ENCODE data around the gene PLPPR3. TPM values are rescaled to one million over a fixed set of nuclear protein-coding genes. Genes with fewer than 3 reads are reported as not detected.

Gene PLPPR3
- polyA plus RNA-seq, 1 donor (not counting 4 experiments of a cell fraction or from before 2014, with no cell fraction given), result not detected

- no peak overlapping the region for H3K4me3 ChIP-seq (ENCODE audit: control insufficient read depth in 2 of 3, extremely low read depth in 1 of 3, insufficient read depth in 2 of 3, low read depth in 1 of 3, low read length in 3 of 3)
- DNase-seq (ENCODE audit: low read depth, low spot score) (no peak), FAIRE-seq (no peak)
- peaks cover 31% of the 10 kb centered on the region for H3K79me2 ChIP-seq (ENCODE audit: control insufficient read depth, insufficient read depth, low read length)
- dilution Hi-C loops (cut with MboI; ENCODE audit: extremely low pct_ligation_motif_present, low sequenced_read_pairs), result no loop called here
- H4K20me1 ChIP-seq (ENCODE audit: control insufficient read depth, extremely low read depth, insufficient read depth, low read length), result peaks cover 35% of the 10 kb centered on the region
- H3K9me3 ChIP-seq (ENCODE audit: control insufficient read depth, low read depth, low read length), result no peaks in the 10 kb centered on the region
- H3K4me2 ChIP-seq (ENCODE audit: control insufficient read depth, extremely low read depth, insufficient read depth, low read depth, low read length), result no peak overlapping the region
- peaks cover 21 to 37% of the 10 kb centered on the region in 2 experiments for H3K36me3 ChIP-seq (ENCODE audit: control insufficient read depth in 2 of 2, extremely low read depth in 1 of 2, insufficient read depth in 2 of 2, low read length in 2 of 2)
- no peaks in the 10 kb centered on the region for H3K27me3 ChIP-seq (ENCODE audit: control insufficient read depth, extremely low read depth, insufficient read depth, low read length)
- no peak overlapping the region for H3K9ac ChIP-seq (ENCODE audit: control insufficient read depth, extremely low read depth, insufficient read depth, low read length)
- TF ChIP-seq CTCF (optimal IDR thresholded peaks at IDR 0.05 in 1 of 3, IDR thresholded peaks at IDR 0.05 in 1 of 3, conservative IDR thresholded peaks at IDR 0.05 in 1 of 3; ENCODE audit: extremely low read depth in 1 of 3, insufficient read depth in 2 of 3, low read length in 3 of 3) (no peak), EZH2 (IDR thresholded peaks at IDR 0.05; ENCODE audit: low read length) (no peak)
- H2AFZ ChIP-seq (ENCODE audit: control insufficient read depth, low read length), result no peak overlapping the region
- no peaks in the 10 kb centered on the region for H3K9me1 ChIP-seq (ENCODE audit: control insufficient read depth, extremely low read depth, insufficient read depth, low read length)
- H3K27ac ChIP-seq (ENCODE audit: control insufficient read depth, insufficient read depth, low read length), result no peak overlapping the region
- no peaks in the 10 kb centered on the region for H3K4me1 ChIP-seq (ENCODE audit: control insufficient read depth, extremely low read depth, insufficient read depth, low read length)
These were observed 10.8 kb downstream of the PLPPR3 start for GRCh38 chr19:810883-811489.

GRCh38 chr19:810077-810855 lies 11.5 kb downstream of the PLPPR3 start:
- Histone ChIP-seq H3K4me3 (ENCODE audit: control insufficient read depth in 2 of 3, extremely low read depth in 1 of 3, insufficient read depth in 2 of 3, low read depth in 1 of 3, low read length in 3 of 3) (no peak overlapping the region), H3K27ac (ENCODE audit: control insufficient read depth, insufficient read depth, low read length) (no peak overlapping the region), H3K4me1 (ENCODE audit: control insufficient read depth, extremely low read depth, insufficient read depth, low read length) (no peaks in the 10 kb centered on the region), H3K36me3 (ENCODE audit: control insufficient read depth in 2 of 2, extremely low read depth in 1 of 2, insufficient read depth in 2 of 2, low read length in 2 of 2) (peaks cover 20 to 43% of the 10 kb centered on the region in 2 experiments), H3K79me2 (ENCODE audit: control insufficient read depth, insufficient read depth, low read length) (peaks cover 38% of the 10 kb centered on the region), H2AFZ (ENCODE audit: control insufficient read depth, low read length) (no peak overlapping the region), H3K27me3 (ENCODE audit: control insufficient read depth, extremely low read depth, insufficient read depth, low read length) (no peaks in the 10 kb centered on the region), H3K4me2 (ENCODE audit: control insufficient read depth, extremely low read depth, insufficient read depth, low read depth, low read length) (no peak overlapping the region), H3K9me1 (ENCODE audit: control insufficient read depth, extremely low read depth, insufficient read depth, low read length) (no peaks in the 10 kb centered on the region), H4K20me1 (ENCODE audit: control insufficient read depth, extremely low read depth, insufficient read depth, low read length) (peaks cover 39% of the 10 kb centered on the region), H3K9me3 (ENCODE audit: control insufficient read depth, low read depth, low read length) (no peaks in the 10 kb centered on the region), H3K9ac (ENCODE audit: control insufficient read depth, extremely low read depth, insufficient read depth, low read length) (no peak overlapping the region)
- dilution Hi-C loops (cut with MboI; ENCODE audit: extremely low pct_ligation_motif_present, low sequenced_read_pairs), result no loop called here
- no peak for FAIRE-seq
- no peak for TF ChIP-seq EZH2 (IDR thresholded peaks at IDR 0.05; ENCODE audit: low read length)
- no peak for TF ChIP-seq CTCF (optimal IDR thresholded peaks at IDR 0.05 in 1 of 3, IDR thresholded peaks at IDR 0.05 in 1 of 3, conservative IDR thresholded peaks at IDR 0.05 in 1 of 3; ENCODE audit: extremely low read depth in 1 of 3, insufficient read depth in 2 of 3, low read length in 3 of 3)
- DNase-seq (ENCODE audit: low read depth, low spot score), result no peak

All from keratinocyte (primary cell).